Progenitor cell of endocrine pancreas (in vitro differentiated cells): ENCODE data around the gene TOX4. TPM values are rescaled to one million over a fixed set of nuclear protein-coding genes. Genes with fewer than 3 reads are reported as not detected.

Experiments
- DNase-seq: peaks from one replicate; pipeline ENCODE4 v3.0.0; 2021; ENCODE audit warnings: low spot score; ENCODE audit not compliant: unreplicated experiment
- H3K27ac Mint-ChIP-seq: 2 replicates; pipeline ENCODE4 v1.8.0; 2021; ENCODE audit warnings: mild to moderate bottlenecking, moderate library complexity, mixed read lengths
- H3K27me3 Mint-ChIP-seq: 2 replicates; pipeline ENCODE4 v1.8.0; 2021; ENCODE audit warnings: mixed read lengths
- H3K36me3 Mint-ChIP-seq: 2 replicates; pipeline ENCODE4 v1.8.0; 2022; ENCODE audit warnings: mixed read lengths; ENCODE audit not compliant: insufficient read depth
- H3K4me1 Mint-ChIP-seq: 2 replicates; pipeline ENCODE4 v1.8.0; 2021; ENCODE audit warnings: low read depth, mixed read lengths
- H3K4me3 Mint-ChIP-seq: 2 replicates; pipeline ENCODE4 v1.8.0; 2021; ENCODE audit warnings: low read depth, mild to moderate bottlenecking, moderate library complexity, mixed read lengths
- H3K9me3 Mint-ChIP-seq: 2 replicates; pipeline ENCODE4 v1.8.0; 2021; ENCODE audit warnings: low read depth, mixed read lengths
- total RNA-seq: library from RNA; stranded (reverse); gene quantifications from 2 replicates; pipeline ENCODE4 v1.2.1, GENCODE V29; 2021
- TF ChIP-seq, protein P1 (sequence below): fragments of 200-600 bp; sonication (generic); IDR thresholded peaks from one replicate; pipeline ENCODE4 v1.5.0; 2021; ENCODE audit warnings: antibody characterized with exemption, mild to moderate bottlenecking; ENCODE audit not compliant: unreplicated experiment

TOX4 gene
- total RNA-seq, 1 donor from 2014 or later = 71.8 TPM

DNA sequence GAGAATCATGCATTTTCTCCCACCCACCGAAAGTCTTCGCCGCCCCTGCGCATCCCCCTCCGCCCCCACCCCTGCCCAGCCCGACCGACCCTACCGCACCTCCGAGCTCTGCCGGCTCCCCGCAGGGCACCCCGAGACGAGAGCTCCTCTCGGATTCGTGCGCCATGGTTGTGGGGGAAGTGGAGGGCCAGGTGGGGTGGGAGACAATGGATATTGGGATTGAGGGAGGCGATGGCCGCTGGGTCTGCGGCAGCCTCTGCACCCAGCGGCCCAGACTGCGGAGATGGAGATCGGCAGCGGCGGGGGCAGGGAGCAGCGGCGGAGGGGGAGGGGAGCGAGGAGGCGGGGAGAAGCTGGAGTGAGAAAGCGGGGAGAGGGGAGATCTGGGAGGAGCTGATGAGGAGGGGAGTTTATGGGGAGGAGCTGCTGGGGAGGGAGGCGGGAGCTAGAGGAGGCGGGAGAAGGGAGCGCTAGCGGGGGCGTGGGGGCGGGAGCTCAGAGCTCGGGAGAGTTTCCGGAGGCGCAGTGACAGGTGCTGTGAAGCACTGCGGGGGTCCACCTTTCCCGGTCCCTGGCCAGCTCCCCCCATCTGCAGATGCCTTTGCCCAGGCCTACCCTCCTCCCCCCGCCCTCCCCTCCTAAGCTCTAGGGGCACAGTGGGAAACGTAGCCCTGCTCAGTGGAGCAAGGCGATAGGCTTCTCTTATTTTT lies 49.1 kb downstream of the TOX4 start, which contains the start of gene SALL2:
TSS of gene SALL2 (minus strand) at position 385 of the 710 bp plus-strand sequence. CDS start at position 166, 219 bp downstream.
- peaks cover 48% of the 10 kb centered on the region for H3K4me1 Mint-ChIP-seq
- peak within 1 kb of the TSS; percentile 99 for H3K27ac Mint-ChIP-seq
- TF ChIP-seq, protein P1, sequence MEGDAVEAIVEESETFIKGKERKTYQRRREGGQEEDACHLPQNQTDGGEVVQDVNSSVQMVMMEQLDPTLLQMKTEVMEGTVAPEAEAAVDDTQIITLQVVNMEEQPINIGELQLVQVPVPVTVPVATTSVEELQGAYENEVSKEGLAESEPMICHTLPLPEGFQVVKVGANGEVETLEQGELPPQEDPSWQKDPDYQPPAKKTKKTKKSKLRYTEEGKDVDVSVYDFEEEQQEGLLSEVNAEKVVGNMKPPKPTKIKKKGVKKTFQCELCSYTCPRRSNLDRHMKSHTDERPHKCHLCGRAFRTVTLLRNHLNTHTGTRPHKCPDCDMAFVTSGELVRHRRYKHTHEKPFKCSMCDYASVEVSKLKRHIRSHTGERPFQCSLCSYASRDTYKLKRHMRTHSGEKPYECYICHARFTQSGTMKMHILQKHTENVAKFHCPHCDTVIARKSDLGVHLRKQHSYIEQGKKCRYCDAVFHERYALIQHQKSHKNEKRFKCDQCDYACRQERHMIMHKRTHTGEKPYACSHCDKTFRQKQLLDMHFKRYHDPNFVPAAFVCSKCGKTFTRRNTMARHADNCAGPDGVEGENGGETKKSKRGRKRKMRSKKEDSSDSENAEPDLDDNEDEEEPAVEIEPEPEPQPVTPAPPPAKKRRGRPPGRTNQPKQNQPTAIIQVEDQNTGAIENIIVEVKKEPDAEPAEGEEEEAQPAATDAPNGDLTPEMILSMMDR = no peak
- H3K9me3 Mint-ChIP-seq = no peaks in the 10 kb centered on the region
- peaks cover 22% of the 10 kb centered on the region for H3K36me3 Mint-ChIP-seq
- DNase-seq = peak; percentile 71
- H3K27me3 Mint-ChIP-seq = no peaks in the 10 kb centered on the region
- peak within 1 kb of the TSS; percentile 83 for H3K4me3 Mint-ChIP-seq

- Mint-ChIP-seq H3K27ac (peak overlapping the region; percentile 99), H3K9me3 (no peaks in the 10 kb centered on the region), H3K4me3 (peak overlapping the region; percentile 83), H3K4me1 (peaks cover 44% of the 10 kb centered on the region), H3K27me3 (no peaks in the 10 kb centered on the region), H3K36me3 (peaks cover 21% of the 10 kb centered on the region)
- TF ChIP-seq, protein P1 = no peak
- no peak for DNase-seq
These were observed 49.8 kb downstream of the TOX4 start for GRCh38 chr14:21526672-21527317.

- H3K27ac Mint-ChIP-seq = peak overlapping the region; percentile 99
- DNase-seq = no peak
- no peaks in the 10 kb centered on the region for H3K9me3 Mint-ChIP-seq
- peaks cover 17% of the 10 kb centered on the region for H3K36me3 Mint-ChIP-seq
- H3K4me3 Mint-ChIP-seq = peak overlapping the region; percentile 83
- TF ChIP-seq, protein P1 = no peak
- peaks cover 40% of the 10 kb centered on the region for H3K4me1 Mint-ChIP-seq
- H3K27me3 Mint-ChIP-seq = no peaks in the 10 kb centered on the region
These were observed 50.3 kb downstream of the TOX4 start for GRCh38 chr14:21527318-21527679.

- peaks cover 34% of the 10 kb centered on the region for H3K4me1 Mint-ChIP-seq
- TF ChIP-seq, protein P1 = no peak
- no peak for DNase-seq
- H3K9me3 Mint-ChIP-seq = no peaks in the 10 kb centered on the region
- peaks cover 7% of the 10 kb centered on the region for H3K36me3 Mint-ChIP-seq
- peak overlapping the region; percentile 96 for H3K27ac Mint-ChIP-seq
- no peaks in the 10 kb centered on the region for H3K27me3 Mint-ChIP-seq
- no peak overlapping the region for H3K4me3 Mint-ChIP-seq
These were observed 51.7 kb downstream of the TOX4 start for GRCh38 chr14:21528381-21529348.

- TF ChIP-seq, protein P1 = no peak
- no peak for DNase-seq
- peaks cover 33% of the 10 kb centered on the region for H3K4me1 Mint-ChIP-seq
- H3K36me3 Mint-ChIP-seq = peaks cover 4% of the 10 kb centered on the region
- no peaks in the 10 kb centered on the region for H3K9me3 Mint-ChIP-seq
- H3K27ac Mint-ChIP-seq = peak overlapping the region; percentile 96
- H3K4me3 Mint-ChIP-seq = no peak overlapping the region
- H3K27me3 Mint-ChIP-seq = no peaks in the 10 kb centered on the region
These were observed 52.5 kb downstream of the TOX4 start for GRCh38 chr14:21529515-21529914.
